ENCODE results near the gene SGK1.

- TF ChIP-seq TAF1 (IDR thresholded peaks at IDR 0.05; ENCODE audit: low read depth, low read length) (no peak), POLR2A (IDR thresholded peaks at IDR 0.05; ENCODE audit: low read depth, low read length) (no peak)
These were observed 24.2 kb upstream of the SGK1 start for GRCh38 chr6:134341999-134342567.
